HG03060 (cell line): Measurements from ENCODE around the gene CRADD.
A peak's percentile ranks its signal among the peaks of the same experiment; 100 is the strongest.

Experiments
- ATAC-seq: cut with Tn5 transposase; IDR thresholded peaks from one replicate; pipeline ENCODE4 v1.9.1; 2021; ENCODE audit warnings: low read depth, moderate number of reproducible peaks; ENCODE audit not compliant: unreplicated experiment

Gene CRADD

GRCh38 chr12:93831374-93831773, 154.2 kb downstream of the CRADD start:
- no peak for ATAC-seq

- ATAC-seq = no peak
Measured at GRCh38 chr12:93832131-93832530, 155.0 kb downstream of the CRADD start.

- ATAC-seq = no peak
Measured at GRCh38 chr12:93833946-93834345, 156.8 kb downstream of the CRADD start.

GRCh38 chr12:93836620-93837260, 159.6 kb downstream of the CRADD start:
- ATAC-seq = no peak

- no peak for ATAC-seq
Measured at GRCh38 chr12:93838193-93838592, 161.0 kb downstream of the CRADD start.

- no peak for ATAC-seq
Measured at GRCh38 chr12:93839064-93839463, 161.9 kb downstream of the CRADD start.

- ATAC-seq = no peak
Measured at GRCh38 chr12:93841671-93842070, 164.5 kb downstream of the CRADD start.

- ATAC-seq = no peak
Measured at GRCh38 chr12:93844164-93844784, 167.1 kb downstream of the CRADD start.

- no peak for ATAC-seq
Measured at GRCh38 chr12:93846936-93847516, 169.9 kb downstream of the CRADD start.

- ATAC-seq = peak; percentile 85
Measured at GRCh38 chr12:93847517-93848474, 170.6 kb downstream of the CRADD start.

GRCh38 chr12:93848523-93849101, 171.4 kb downstream of the CRADD start:
- no peak for ATAC-seq

GRCh38 chr12:93849946-93850345, 172.8 kb downstream of the CRADD start:
- no peak for ATAC-seq

GRCh38 chr12:93850481-93851256, 173.5 kb downstream of the CRADD start:
- ATAC-seq = no peak

- ATAC-seq = no peak
Measured at GRCh38 chr12:93851257-93851671, 174.1 kb downstream of the CRADD start.

- ATAC-seq = no peak
Measured at GRCh38 chr12:93852173-93852591, 175.0 kb downstream of the CRADD start.

GRCh38 chr12:93853698-93854478, 176.7 kb downstream of the CRADD start:
- ATAC-seq = no peak

- no peak for ATAC-seq
Measured at GRCh38 chr12:93855261-93855660, 178.1 kb downstream of the CRADD start.

GRCh38 chr12:93856611-93857010, 179.4 kb downstream of the CRADD start:
- no peak for ATAC-seq
